ENCODE results near the gene C3orf20. TPM values are rescaled to one million over a fixed set of nuclear protein-coding genes. Genes with fewer than 3 reads are reported as not detected.
A peak's percentile ranks its signal among the peaks of the same experiment; 100 is the strongest.

Gene C3orf20
- total RNA-seq, 1 experiment from 2014 or later = not detected

DNA sequence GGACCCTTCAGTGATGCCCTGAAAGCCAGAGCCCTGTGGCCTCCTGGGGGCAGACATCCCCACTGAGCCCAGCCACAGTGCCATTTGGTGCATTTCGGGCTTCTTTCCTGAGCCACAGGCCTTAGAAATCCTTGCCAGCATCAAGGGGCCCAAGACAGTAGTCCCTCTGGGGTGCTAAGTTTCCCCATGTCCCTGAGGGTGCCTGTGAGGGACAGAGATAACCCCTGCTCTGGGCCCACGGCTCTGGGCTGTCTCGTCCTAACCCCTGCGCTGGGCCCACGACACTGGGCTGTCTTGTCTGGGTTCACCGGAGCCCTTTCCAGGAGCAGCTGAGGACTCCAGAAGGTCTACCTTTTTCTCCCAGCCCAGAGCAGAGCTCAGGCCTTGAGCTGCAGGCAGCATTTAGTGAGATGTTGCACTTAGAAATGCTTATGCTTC is 98.8 kb downstream of the C3orf20 start:
- Mint-ChIP-seq H3K4me1 (peaks cover 22% of the 10 kb centered on the region), H3K27ac (no peak overlapping the region), H3K9me3 (peaks cover 5% of the 10 kb centered on the region), H3K4me3 (no peak overlapping the region), H3K27me3 (ENCODE audit: low read depth) (no peaks in the 10 kb centered on the region), H3K36me3 (no peaks in the 10 kb centered on the region)
- peak; percentile 11 for DNase-seq (ENCODE audit: low spot score)
- TF ChIP-seq RORB (CRISPR knock-in tag; IDR thresholded peaks at IDR 0.05) (no peak), JAZF1 (CRISPR knock-in tag; IDR thresholded peaks at IDR 0.05) (no peak), NR2C2 (CRISPR knock-in tag; IDR thresholded peaks at IDR 0.05) (no peak), GABPB1 (CRISPR knock-in tag; IDR thresholded peaks at IDR 0.05) (no peak), FOXJ3 (CRISPR knock-in tag; IDR thresholded peaks at IDR 0.05; ENCODE audit: borderline replicate concordance) (no peak), NR3C1 (CRISPR knock-in tag; conservative IDR thresholded peaks at IDR 0.05; ENCODE audit: low read depth) (no peak), ZNF317 (CRISPR knock-in tag; IDR thresholded peaks at IDR 0.05; ENCODE audit: borderline replicate concordance, low read depth) (no peak), EMX1 (CRISPR knock-in tag; IDR thresholded peaks at IDR 0.05) (no peak), NFE2L1 (CRISPR knock-in tag; IDR thresholded peaks at IDR 0.05) (no peak), ATF2 (CRISPR knock-in tag; IDR thresholded peaks at IDR 0.05; ENCODE audit: borderline replicate concordance, low read depth) (no peak), USF2 (CRISPR knock-in tag; IDR thresholded peaks at IDR 0.05) (no peak), MYBL2 (CRISPR knock-in tag; IDR thresholded peaks at IDR 0.05) (no peak), TEAD4 (CRISPR knock-in tag; IDR thresholded peaks at IDR 0.05) (no peak), SMAD4 (CRISPR knock-in tag; IDR thresholded peaks at IDR 0.05) (no peak), AR (CRISPR knock-in tag; IDR thresholded peaks at IDR 0.05) (no peak), KAT7 (CRISPR knock-in tag; IDR thresholded peaks at IDR 0.05; ENCODE audit: borderline replicate concordance) (no peak), SMAD3 (CRISPR knock-in tag; IDR thresholded peaks at IDR 0.05; ENCODE audit: borderline replicate concordance) (no peak)
- TF ChIP-seq, protein P1, sequence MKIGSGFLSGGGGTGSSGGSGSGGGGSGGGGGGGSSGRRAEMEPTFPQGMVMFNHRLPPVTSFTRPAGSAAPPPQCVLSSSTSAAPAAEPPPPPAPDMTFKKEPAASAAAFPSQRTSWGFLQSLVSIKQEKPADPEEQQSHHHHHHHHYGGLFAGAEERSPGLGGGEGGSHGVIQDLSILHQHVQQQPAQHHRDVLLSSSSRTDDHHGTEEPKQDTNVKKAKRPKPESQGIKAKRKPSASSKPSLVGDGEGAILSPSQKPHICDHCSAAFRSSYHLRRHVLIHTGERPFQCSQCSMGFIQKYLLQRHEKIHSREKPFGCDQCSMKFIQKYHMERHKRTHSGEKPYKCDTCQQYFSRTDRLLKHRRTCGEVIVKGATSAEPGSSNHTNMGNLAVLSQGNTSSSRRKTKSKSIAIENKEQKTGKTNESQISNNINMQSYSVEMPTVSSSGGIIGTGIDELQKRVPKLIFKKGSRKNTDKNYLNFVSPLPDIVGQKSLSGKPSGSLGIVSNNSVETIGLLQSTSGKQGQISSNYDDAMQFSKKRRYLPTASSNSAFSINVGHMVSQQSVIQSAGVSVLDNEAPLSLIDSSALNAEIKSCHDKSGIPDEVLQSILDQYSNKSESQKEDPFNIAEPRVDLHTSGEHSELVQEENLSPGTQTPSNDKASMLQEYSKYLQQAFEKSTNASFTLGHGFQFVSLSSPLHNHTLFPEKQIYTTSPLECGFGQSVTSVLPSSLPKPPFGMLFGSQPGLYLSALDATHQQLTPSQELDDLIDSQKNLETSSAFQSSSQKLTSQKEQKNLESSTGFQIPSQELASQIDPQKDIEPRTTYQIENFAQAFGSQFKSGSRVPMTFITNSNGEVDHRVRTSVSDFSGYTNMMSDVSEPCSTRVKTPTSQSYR (CRISPR knock-in tag; IDR thresholded peaks at IDR 0.05) = no peak
- TF ChIP-seq, protein P2, sequence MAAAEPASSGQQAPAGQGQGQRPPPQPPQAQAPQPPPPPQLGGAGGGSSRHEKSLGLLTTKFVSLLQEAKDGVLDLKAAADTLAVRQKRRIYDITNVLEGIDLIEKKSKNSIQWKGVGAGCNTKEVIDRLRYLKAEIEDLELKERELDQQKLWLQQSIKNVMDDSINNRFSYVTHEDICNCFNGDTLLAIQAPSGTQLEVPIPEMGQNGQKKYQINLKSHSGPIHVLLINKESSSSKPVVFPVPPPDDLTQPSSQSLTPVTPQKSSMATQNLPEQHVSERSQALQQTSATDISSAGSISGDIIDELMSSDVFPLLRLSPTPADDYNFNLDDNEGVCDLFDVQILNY (CRISPR knock-in tag; IDR thresholded peaks at IDR 0.05) = no peak
- TF ChIP-seq, protein P3, sequence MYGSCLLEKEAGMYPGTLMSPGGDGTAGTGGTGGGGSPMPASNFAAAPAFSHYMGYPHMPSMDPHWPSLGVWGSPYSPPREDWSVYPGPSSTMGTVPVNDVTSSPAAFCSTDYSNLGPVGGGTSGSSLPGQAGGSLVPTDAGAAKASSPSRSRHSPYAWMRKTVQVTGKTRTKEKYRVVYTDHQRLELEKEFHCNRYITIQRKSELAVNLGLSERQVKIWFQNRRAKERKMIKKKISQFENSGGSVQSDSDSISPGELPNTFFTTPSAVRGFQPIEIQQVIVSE (CRISPR knock-in tag; IDR thresholded peaks at IDR 0.05; ENCODE audit: borderline replicate concordance) = no peak
- peak; percentile 26 for ATAC-seq
- ChIA-PET CTCF (interaction anchor here (1.1 to 2.6 kb wide), 6 partner anchors 10 to 127 kb away, joined by 3 to 14 read pairs (median 6); no protein-coding TSS in a partner anchor), POLR2A (no interaction called here)

Measured in WTC11 (cell line).